A549 (cell line): ENCODE results near the gene GJB5. TPM values are rescaled to one million over a fixed set of nuclear protein-coding genes. Genes with fewer than 3 reads are reported as not detected.

ENCODE experiments used
- ATAC-seq, 2 experiments: fragments of 200-7000 bp in 1 of 2; fragments of >200 bp in 1 of 2; cut with Nextera tagmentation in 1 of 2; cut with Tn5 transposase in 1 of 2; 3 replicates each; pipeline versions ENCODE4 v1.8.0 to v1.9.1; 2018 to 2020; ENCODE audit warnings: mild to moderate bottlenecking in 1 of 2, moderate library complexity in 1 of 2
- CTCF ChIA-PET: fragments of 300-600 bp; sonication (Branson Sonifier 250); formaldehyde crosslinking; extraction: SDS; loops from one replicate; lab custom pipeline; 2021; ENCODE audit warnings: antibody characterized with exemption, inconsistent platforms; lab: Yijun Ruan, JAX
- POLR2A ChIA-PET: fragments of 350-600 bp; formaldehyde crosslinking; extraction: SDS; loops from one replicate; lab custom pipeline; 2021; ENCODE audit warnings: antibody characterized with exemption, inconsistent platforms; lab: Yijun Ruan, JAX
- DNase-seq, 2 experiments: peaks; one replicate each; pipeline versions ENCODE4 v3.0.0 to v3.0.0-alpha.2; 2011 to 2016; ENCODE audit warnings: low read depth in 1 of 2, low spot score in 1 of 2
- FAIRE-seq: peaks from 2 replicates; lab custom pipeline; 2011; peaks lifted over from hg19 to GRCh38; lab: Jason Lieb, UNC
- H3K27ac ChIP-seq, 2 experiments: fragments of >200 bp; sonication (Bioruptor Twin); formaldehyde crosslinking; 3 replicates each; pipeline ENCODE4 v1.5.1; 2016 to 2017
- H3K4me1 ChIP-seq: fragments of >200 bp; sonication (Bioruptor Twin); formaldehyde crosslinking; 3 replicates; pipeline ENCODE4 v1.6.1; 2016
- H3K4me2 ChIP-seq: fragments of >200 bp; sonication (Bioruptor Twin); formaldehyde crosslinking; 3 replicates; pipeline ENCODE4 v1.6.1; 2016
- H3K4me3 ChIP-seq: fragments of >200 bp; sonication (Bioruptor Twin); formaldehyde crosslinking; 3 replicates; pipeline ENCODE4 v1.5.1; 2016
- H3K9me3 ChIP-seq: fragments of >200 bp; sonication (Bioruptor Twin); formaldehyde crosslinking; 3 replicates; pipeline ENCODE4 v1.6.1; 2016
- BHLHE40 ChIP-seq: IDR thresholded peaks from 2 replicates; pipeline ENCODE4 v1.6.1; 2012; ENCODE audit warnings: low read depth, low read length, inconsistent platforms
- CBX8 ChIP-seq: fragments of 200-600 bp; sonication (generic); IDR thresholded peaks from 2 replicates; pipeline ENCODE4 v1.6.1; 2016
- CHD2 ChIP-seq: fragments of 150-350 bp; IDR thresholded peaks from 2 replicates; pipeline ENCODE4 v1.6.1; 2014; ENCODE audit warnings: low read length; ENCODE audit not compliant: partially characterized antibody
- CHD4 ChIP-seq: fragments of 200-600 bp; sonication (generic); IDR thresholded peaks from 2 replicates; pipeline ENCODE4 v1.6.1; 2016; ENCODE audit warnings: antibody characterized with exemption, mild to moderate bottlenecking, borderline replicate concordance
- E2F6 ChIP-seq: IDR thresholded peaks from 2 replicates; pipeline ENCODE4 v1.6.1; 2012; ENCODE audit warnings: low read depth, borderline replicate concordance
- EHF ChIP-seq: fragments of 250-450 bp; sonication (Bioruptor Pico); IDR thresholded peaks from 2 replicates; pipeline ENCODE4 v1.5.0; 2020; ENCODE audit warnings: mild to moderate bottlenecking
- EHMT2 ChIP-seq: fragments of 200-600 bp; sonication (generic); IDR thresholded peaks from 2 replicates; pipeline ENCODE4 v1.6.1; 2016; ENCODE audit warnings: antibody characterized with exemption, low read depth, mild to moderate bottlenecking, moderate library complexity
- HEYL ChIP-seq: fragments of 250-450 bp; sonication (Bioruptor Pico); IDR thresholded peaks from 2 replicates; pipeline ENCODE4 v1.8.0; 2021; ENCODE audit warnings: mild to moderate bottlenecking, moderate library complexity
- HOXA7 ChIP-seq: fragments of 250-450 bp; sonication (Bioruptor Pico); IDR thresholded peaks from 2 replicates; pipeline ENCODE4 v1.5.0; 2020; ENCODE audit warnings: mild to moderate bottlenecking, moderate library complexity
- HOXB13 ChIP-seq: fragments of 250-450 bp; sonication (Bioruptor Pico); IDR thresholded peaks from 2 replicates; pipeline ENCODE4 v1.5.0; 2020; ENCODE audit warnings: low read depth, mild to moderate bottlenecking, moderate library complexity
- HOXB5 ChIP-seq: fragments of 250-450 bp; sonication (Bioruptor Pico); IDR thresholded peaks from 2 replicates; pipeline ENCODE4 v1.5.0; 2020; ENCODE audit warnings: mild to moderate bottlenecking, moderate library complexity
- JUN ChIP-seq, 2 experiments: fragments of >200 bp; sonication (Bioruptor Twin); formaldehyde crosslinking; IDR thresholded peaks; 2 replicates in 1 of 2; 3 replicates in 1 of 2; pipeline ENCODE4 v1.6.1; 2016 to 2017
- JUNB ChIP-seq: fragments of >200 bp; sonication (Bioruptor Twin); formaldehyde crosslinking; IDR thresholded peaks from 2 replicates; pipeline ENCODE4 v1.6.1; 2016
- KDM5A ChIP-seq: fragments of 200-600 bp; sonication (generic); IDR thresholded peaks from 2 replicates; pipeline ENCODE4 v1.6.1; 2016; ENCODE audit warnings: antibody characterized with exemption, mild to moderate bottlenecking
- MAFK ChIP-seq: fragments of 450-650 bp; IDR thresholded peaks from 2 replicates; pipeline ENCODE4 v1.6.1; 2014; ENCODE audit not compliant: partially characterized antibody
- MAZ ChIP-seq: fragments of 150-350 bp; IDR thresholded peaks from 2 replicates; pipeline ENCODE4 v1.6.1; 2014; ENCODE audit warnings: antibody characterized with exemption, low read depth, low read length, borderline replicate concordance
- NR3C1 ChIP-seq: fragments of >200 bp; sonication (Bioruptor Twin); formaldehyde crosslinking; IDR thresholded peaks from 3 replicates; pipeline ENCODE4 v1.6.1; 2017
- PBX3 ChIP-seq: IDR thresholded peaks from 2 replicates; pipeline ENCODE4 v1.6.1; 2012
- POLR2A ChIP-seq: IDR thresholded peaks from 2 replicates; pipeline ENCODE4 v1.6.1; 2012; ENCODE audit warnings: mild to moderate bottlenecking, low read length
- REST ChIP-seq: fragments of 200-600 bp; sonication (generic); IDR thresholded peaks from 2 replicates; pipeline ENCODE4 v1.6.1; 2016; ENCODE audit warnings: antibody characterized with exemption, mild to moderate bottlenecking, moderate library complexity
- RFX5 ChIP-seq: fragments of 450-650 bp; IDR thresholded peaks from 2 replicates; pipeline ENCODE4 v1.7.1; 2014; ENCODE audit warnings: antibody characterized with exemption, mild to moderate bottlenecking, moderate library complexity
- RNF2 ChIP-seq: fragments of 200-600 bp; sonication (generic); IDR thresholded peaks from 2 replicates; pipeline ENCODE4 v1.6.1; 2016; ENCODE audit warnings: low read depth, mild to moderate bottlenecking, antibody characterized with exemption, moderate library complexity, borderline replicate concordance
- SMC3 ChIP-seq: fragments of >200 bp; sonication (Bioruptor Twin); formaldehyde crosslinking; IDR thresholded peaks from 3 replicates; pipeline ENCODE4 v1.6.1; 2018; ENCODE audit warnings: inconsistent platforms
- SREBF2 ChIP-seq: fragments of 450-650 bp; IDR thresholded peaks from 2 replicates; pipeline ENCODE4 v1.6.1; 2014; ENCODE audit warnings: mild to moderate bottlenecking, moderate library complexity
- TP53 ChIP-seq: fragments of 250-450 bp; sonication (Bioruptor Pico); IDR thresholded peaks from 2 replicates; pipeline ENCODE4 v1.5.0; 2021; ENCODE audit warnings: mild to moderate bottlenecking, moderate library complexity
- ZFP36 ChIP-seq: fragments of 450-650 bp; IDR thresholded peaks from 2 replicates; pipeline ENCODE4 v1.6.1; 2014; ENCODE audit warnings: borderline replicate concordance; ENCODE audit not compliant: partially characterized antibody
- WGBS: methylation state at CpG from one replicate; pipeline ENCODE4 v1.1.6; 2017; ENCODE audit errors: missing lambda C conversion rate; 5-methylcytosine and 5-hydroxymethylcytosine counted together
- polyA plus RNA-seq, 4 experiments: library from polyadenylated mRNA; depleted of rRNA in 3 of 4; stranded (reverse); fragments of >200 nt; fragmentation: RNase III in 1 of 4; extraction: RNeasy Plus Mini Kit Qiagen cat#74134 plus additional on column Dnase treatment in 1 of 4; gene quantifications; 2 replicates in 3 of 4; 3 replicates in 1 of 4; pipeline ENCODE4 v1.2.3, GENCODE V29; 2011 to 2017
- TF ChIP-seq, protein P1 (sequence below): fragments of 250-450 bp; sonication (Bioruptor Pico); IDR thresholded peaks from 2 replicates; pipeline ENCODE4 v1.5.0; 2021; ENCODE audit warnings: mild to moderate bottlenecking, moderate library complexity, borderline replicate concordance
- TF ChIP-seq, protein P2 (sequence below): fragments of >200 bp; sonication (Bioruptor Twin); formaldehyde crosslinking; IDR thresholded peaks from 3 replicates; pipeline ENCODE4 v1.5.1; 2016
- TF ChIP-seq, protein P3 (sequence below): fragments of 250-450 bp; sonication (Bioruptor Pico); IDR thresholded peaks from 2 replicates; pipeline ENCODE4 v1.5.0; 2020; ENCODE audit warnings: low read depth, mild to moderate bottlenecking, moderate library complexity

Gene GJB5
- polyA plus RNA-seq, 2 of the 4 experiments (the other 2 are of a cell fraction) = 0.15 to 0.16 TPM

- ATAC-seq (no peak), FAIRE-seq (no peak), DNase-seq (no peak)
- H3K4me3 ChIP-seq = no peak overlapping the region
- POLR2A ChIA-PET = no interaction called here
- H3K9me3 ChIP-seq = no peaks in the 10 kb centered on the region
- TF ChIP-seq SMC3 (no peak), PBX3 (no peak), JUN (IDR thresholded peaks at IDR 0.05) (no peak), ZFP36 (no peak), MAFK (no peak), EHF (no peak), HOXB5 (CRISPR knock-in tag) (no peak), MAZ (no peak), HOXB13 (CRISPR knock-in tag) (no peak), POLR2A (no peak), HEYL (CRISPR knock-in tag) (no peak), CHD2 (no peak), EHMT2 (no peak), HOXA7 (CRISPR knock-in tag) (no peak), RFX5 (no peak), TP53 (CRISPR knock-in tag) (no peak), SREBF2 (no peak)
- TF ChIP-seq, protein P1, sequence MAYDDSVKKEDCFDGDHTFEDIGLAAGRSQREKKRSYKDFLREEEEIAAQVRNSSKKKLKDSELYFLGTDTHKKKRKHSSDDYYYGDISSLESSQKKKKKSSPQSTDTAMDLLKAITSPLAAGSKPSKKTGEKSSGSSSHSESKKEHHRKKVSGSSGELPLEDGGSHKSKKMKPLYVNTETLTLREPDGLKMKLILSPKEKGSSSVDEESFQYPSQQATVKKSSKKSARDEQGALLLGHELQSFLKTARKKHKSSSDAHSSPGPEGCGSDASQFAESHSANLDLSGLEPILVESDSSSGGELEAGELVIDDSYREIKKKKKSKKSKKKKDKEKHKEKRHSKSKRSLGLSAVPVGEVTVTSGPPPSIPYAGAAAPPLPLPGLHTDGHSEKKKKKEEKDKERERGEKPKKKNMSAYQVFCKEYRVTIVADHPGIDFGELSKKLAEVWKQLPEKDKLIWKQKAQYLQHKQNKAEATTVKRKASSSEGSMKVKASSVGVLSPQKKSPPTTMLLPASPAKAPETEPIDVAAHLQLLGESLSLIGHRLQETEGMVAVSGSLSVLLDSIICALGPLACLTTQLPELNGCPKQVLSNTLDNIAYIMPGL (CRISPR knock-in tag) = no peak
- TF ChIP-seq, protein P2, sequence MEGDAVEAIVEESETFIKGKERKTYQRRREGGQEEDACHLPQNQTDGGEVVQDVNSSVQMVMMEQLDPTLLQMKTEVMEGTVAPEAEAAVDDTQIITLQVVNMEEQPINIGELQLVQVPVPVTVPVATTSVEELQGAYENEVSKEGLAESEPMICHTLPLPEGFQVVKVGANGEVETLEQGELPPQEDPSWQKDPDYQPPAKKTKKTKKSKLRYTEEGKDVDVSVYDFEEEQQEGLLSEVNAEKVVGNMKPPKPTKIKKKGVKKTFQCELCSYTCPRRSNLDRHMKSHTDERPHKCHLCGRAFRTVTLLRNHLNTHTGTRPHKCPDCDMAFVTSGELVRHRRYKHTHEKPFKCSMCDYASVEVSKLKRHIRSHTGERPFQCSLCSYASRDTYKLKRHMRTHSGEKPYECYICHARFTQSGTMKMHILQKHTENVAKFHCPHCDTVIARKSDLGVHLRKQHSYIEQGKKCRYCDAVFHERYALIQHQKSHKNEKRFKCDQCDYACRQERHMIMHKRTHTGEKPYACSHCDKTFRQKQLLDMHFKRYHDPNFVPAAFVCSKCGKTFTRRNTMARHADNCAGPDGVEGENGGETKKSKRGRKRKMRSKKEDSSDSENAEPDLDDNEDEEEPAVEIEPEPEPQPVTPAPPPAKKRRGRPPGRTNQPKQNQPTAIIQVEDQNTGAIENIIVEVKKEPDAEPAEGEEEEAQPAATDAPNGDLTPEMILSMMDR = no peak
- no peak overlapping the region for H3K4me2 ChIP-seq
- WGBS = 17% methylated on average over 6 of the region's 6 CpGs
- no peaks in the 10 kb centered on the region for H3K4me1 ChIP-seq
- CTCF ChIA-PET = interaction anchor here (1.2 kb wide), 1 partner anchor 21 kb away, joined by 3 read pairs; no protein-coding TSS in a partner anchor
- no peak overlapping the region for H3K27ac ChIP-seq
Observed at GRCh38 chr1:34721646-34722355, 33.0 kb upstream of the GJB5 start.

- DNase-seq (no peak), ATAC-seq (no peak), FAIRE-seq (no peak)
- Histone ChIP-seq H3K27ac (no peak overlapping the region), H3K4me1 (no peaks in the 10 kb centered on the region), H3K9me3 (no peaks in the 10 kb centered on the region), H3K4me3 (no peak overlapping the region), H3K4me2 (no peak overlapping the region)
- 8% methylated on average over 4 of the region's 6 CpGs for WGBS
- ChIA-PET CTCF (interaction anchor here (1.7 to 1.8 kb wide), 2 partner anchors 8 to 16 kb away, joined by 4 to 7 read pairs; no protein-coding TSS in a partner anchor), POLR2A (no interaction called here)
- TF ChIP-seq, protein P3, sequence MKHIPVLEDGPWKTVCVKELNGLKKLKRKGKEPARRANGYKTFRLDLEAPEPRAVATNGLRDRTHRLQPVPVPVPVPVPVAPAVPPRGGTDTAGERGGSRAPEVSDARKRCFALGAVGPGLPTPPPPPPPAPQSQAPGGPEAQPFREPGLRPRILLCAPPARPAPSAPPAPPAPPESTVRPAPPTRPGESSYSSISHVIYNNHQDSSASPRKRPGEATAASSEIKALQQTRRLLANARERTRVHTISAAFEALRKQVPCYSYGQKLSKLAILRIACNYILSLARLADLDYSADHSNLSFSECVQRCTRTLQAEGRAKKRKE = no peak
- TF ChIP-seq EHF (no peak), HOXA7 (CRISPR knock-in tag) (no peak), JUNB (no peak), CHD4 (no peak), CBX8 (no peak), REST (no peak), NR3C1 (no peak), E2F6 (no peak), RNF2 (no peak), KDM5A (no peak), BHLHE40 (no peak)
Observed at GRCh38 chr1:34726861-34727260, 28.0 kb upstream of the GJB5 start.
